HG03520 (cell line): Measurements from ENCODE around the gene C16orf95.
"Not testable (repeated sequence)": the region's sequence is repeated elsewhere in the genome, so short reads cannot be mapped to it uniquely, and the experiment has no call there.

Experiments
- ATAC-seq: cut with Tn5 transposase; IDR thresholded peaks from one replicate; pipeline ENCODE4 v1.9.1; 2021; ENCODE audit warnings: mild to moderate bottlenecking, moderate library complexity; ENCODE audit not compliant: unreplicated experiment

C16orf95 gene

DNA sequence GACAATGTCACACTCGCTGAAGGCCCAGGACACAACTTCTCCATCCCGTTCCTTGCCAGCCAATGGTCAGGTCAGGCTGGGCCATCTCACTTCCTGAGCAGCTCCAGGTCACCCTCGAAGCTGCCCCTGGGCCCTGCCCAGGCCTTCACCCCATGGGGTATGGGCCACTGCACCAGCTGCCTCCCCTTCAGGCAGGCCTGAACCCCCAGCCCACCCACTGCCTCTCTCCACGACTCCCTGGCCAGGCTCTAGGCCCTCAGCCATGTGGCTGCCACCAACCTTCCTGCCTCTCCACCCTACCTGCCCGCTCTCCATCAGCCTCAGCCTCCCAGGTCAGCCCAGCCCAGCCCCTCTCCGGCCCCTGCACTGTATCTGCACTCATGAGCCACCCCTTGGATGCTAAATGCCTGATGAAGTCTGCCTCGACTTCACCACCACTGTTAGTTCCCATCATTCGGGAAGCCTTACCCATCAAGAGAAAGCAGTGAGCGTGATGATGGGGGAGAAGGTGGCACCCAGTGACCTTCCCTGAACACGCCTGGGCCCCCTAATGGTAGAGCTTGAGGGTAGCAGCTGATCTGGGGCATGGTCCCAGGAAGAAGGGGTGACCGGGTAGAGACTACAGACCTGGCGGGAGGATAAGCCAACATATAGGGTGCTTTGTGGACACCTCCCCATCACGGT, 30.9 kb upstream of the C16orf95 start:
- no peak for ATAC-seq

DNA sequence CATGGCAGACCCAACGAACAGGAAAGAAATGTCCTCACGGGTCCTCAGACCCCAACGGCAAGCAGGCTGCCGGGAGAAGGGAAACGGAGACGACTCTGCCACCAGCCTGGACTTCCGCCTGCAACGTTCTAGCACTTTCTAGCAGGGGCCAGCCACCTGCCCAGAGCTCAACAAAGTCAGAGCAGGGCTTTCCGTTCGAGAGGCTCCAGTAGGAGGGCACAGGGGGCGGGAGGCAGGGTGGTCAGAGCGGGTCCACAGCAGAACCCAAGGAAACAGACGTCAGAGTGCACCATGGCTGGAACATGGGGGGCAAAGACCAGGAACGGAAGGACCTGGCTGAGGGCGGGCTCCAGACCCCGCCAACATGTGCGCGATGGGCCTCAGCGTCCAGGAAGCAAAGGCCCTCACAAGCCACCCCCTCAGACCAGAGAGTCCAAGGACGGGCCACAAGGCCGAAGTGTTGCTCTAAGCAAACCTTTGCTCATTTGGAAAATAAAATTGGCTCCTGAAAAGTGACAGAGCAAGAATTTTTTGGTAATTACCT, 29.4 kb upstream of the C16orf95 start:
- no peak for ATAC-seq

DNA sequence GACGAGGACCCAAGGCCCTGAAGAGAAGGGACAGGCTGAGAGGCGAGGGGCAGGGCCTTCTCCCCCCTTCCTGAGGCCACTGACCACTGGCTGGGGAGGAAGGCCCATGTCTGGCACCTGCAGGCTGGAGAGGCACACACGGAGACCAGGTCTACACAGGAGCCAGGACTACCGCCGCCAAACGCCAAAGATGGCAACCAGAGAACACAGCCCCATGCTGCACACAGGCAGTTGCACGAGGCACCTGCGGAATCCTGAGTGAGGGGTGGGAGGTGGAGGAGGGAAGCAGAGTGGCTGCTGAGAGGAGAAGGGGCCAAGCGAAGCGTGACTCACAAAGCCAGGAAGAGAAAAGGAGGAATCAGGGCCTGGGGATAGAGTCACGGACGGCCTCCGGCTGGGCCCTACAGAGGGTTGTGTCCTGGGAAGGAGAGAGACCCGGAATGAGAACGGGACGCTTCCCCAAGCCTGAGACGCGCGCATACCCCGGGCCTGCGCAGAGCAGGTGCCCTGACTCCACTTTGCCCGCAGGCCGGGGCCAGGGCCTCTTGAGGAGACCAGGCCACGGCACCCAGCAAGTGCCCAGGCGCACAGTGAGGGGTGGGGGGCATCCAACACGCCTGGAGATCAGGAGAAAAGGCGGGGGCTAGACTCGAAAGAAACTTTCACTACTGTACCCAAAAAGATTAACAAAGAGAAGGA, 28.7 kb upstream of the C16orf95 start:
- no peak for ATAC-seq

DNA sequence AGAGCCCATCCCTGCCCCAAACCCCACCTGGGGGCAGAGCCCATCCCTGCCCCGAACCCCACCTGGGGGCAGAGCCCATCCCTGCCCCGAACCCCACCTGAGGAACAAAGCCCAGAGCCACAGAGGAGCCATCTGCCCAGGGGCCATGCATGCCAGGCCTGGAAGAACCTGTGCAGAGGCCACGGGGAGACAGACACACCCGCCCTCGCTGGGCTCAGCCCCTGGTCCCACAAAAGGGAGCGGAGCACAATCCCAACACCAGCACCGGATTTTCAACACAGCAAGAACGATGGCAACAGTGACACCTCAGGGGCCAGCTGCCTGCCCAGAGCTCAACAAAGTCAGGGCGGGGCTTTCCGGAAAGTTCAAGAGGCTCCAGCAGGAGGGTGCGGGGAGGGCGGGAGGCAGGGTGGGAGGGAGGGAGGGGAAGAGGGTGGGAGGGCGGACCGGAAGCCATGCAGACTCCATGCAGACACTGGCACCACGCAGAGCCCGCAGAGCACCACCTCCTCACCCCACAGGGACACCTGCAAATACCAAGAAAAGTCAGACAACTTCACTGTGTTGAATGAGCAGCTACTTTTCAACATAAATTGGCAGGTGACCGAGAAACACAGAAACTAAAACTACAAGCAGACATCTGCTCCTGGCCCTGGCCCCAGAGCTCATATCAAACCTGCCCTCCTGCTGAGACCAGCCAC, 27.9 kb upstream of the C16orf95 start:
- ATAC-seq = no peak

DNA sequence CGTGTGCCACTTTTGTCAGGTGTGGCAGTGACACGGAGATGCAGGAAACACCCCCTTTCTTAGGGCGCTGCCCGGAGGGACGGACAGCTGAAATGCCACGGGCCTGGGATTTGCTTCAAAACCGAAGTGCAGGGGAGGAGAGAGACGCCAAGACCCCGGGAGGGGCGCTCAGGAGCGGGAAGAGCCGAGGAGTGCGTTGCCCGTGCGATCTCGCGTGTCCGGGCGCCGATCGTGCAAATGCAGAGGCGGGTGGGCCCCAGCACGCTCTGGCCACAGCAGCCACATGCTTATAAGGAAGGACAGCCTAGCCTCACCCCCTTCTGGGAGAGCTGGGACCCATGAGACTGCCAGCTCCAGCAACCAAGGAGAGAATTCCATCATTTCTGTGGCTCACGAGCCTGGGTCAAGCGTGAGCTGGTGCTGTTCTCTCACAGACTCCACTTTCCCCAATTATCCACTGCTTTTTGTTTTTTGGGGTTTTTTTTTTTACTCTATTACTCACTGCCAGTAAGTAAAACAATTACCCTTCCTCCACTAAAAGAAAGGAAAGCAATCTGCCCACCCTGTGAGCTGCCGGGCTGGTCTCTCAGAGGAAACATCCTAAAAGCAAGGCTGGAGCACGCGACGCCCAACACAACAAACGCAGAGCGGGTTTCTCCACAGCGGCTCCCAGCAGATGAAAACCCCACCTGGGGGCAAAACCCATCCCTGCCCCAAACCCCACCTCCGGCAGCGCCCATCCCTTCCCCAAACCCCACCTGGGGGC, 27.2 kb upstream of the C16orf95 start:
- no peak for ATAC-seq

DNA sequence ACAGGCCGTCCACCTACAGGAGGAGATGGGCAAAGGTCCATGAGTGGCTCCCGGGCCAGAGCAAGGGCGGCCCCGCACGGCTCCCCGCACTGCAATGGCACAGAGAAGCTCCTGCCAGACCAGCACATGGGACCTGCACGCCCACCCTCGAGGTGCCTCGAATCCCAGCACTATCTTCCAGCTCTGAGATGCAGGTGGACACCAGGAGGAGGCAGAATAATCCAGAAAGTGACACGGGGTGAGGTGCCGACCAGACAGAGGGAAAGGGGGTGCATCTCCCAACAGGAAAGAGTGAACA, 26.5 kb upstream of the C16orf95 start:
- no peak for ATAC-seq

DNA sequence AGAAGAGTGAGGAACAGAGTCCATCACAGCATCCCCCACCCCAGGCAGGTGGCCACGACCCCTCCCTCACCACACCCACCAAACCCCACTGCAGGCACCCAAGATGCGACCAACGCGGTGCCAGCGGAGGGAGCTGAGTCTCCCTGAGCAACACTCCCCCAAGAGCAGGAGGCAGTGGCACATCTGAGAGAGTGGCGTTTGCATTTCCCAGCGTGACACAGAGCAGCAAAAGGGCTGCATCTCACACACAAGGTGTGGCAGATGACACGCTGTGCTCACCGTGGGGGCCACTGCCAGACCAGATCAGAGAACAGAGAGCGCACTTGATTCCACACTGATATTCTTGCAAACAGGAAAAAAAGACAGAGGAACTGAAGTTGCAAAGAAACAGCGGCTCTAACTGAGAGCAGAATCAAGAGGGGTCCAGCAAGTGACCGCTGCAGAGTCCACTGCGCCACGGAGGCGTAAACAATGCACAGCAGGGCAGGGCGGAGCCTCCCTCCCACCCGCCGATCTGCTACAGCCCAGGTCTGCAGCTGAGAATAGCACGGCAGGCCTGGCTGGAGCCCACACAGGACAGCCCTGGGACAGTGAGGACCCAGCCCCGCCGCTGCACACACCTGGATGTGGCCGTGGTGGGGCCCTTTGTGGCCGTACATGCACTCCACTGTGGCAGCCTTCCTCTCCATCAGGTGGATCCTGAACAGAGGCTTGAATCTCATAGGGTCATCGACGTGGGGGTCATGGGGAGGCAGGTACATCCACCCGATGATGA, 26.0 kb upstream of the C16orf95 start:
- no peak for ATAC-seq

DNA sequence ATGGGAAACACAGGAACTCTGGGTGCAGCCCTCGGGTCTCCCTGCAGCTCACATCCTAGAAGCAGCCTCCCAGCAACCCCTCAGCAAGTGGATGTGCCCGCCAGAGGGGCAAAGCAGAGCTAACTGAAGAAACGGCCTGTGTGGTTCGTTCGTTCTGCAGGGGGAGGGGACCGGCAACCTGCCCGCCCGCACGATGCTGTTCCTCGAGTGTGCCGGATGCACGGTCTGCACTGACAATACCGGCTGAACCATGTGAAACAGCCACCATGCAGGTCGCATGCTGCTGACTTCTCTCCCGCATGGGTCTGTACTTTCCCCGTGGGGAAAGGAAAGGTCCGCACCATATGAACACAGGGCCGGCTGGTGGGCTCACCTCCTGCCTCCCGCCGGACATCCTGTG, 25.3 kb upstream of the C16orf95 start:
- ATAC-seq = no peak

DNA sequence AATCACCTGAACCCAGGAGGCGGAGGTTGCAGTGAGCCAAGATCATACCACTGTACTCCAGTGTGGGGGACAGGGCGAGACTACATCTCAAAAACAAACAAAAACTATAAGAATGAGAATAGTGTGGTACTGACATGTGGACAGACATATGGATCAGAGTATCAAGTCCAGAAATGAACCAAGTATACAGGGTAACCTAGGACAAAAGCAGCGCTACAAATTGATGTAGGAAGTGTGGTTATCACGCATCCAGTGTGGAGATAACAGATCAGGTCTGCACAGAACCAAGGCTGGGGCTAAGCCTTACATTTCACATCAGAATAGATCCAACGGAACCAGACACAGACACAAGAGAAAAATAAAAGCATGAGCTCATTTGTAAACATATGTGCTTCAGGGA, 23.0 kb upstream of the C16orf95 start:
- no peak for ATAC-seq

DNA sequence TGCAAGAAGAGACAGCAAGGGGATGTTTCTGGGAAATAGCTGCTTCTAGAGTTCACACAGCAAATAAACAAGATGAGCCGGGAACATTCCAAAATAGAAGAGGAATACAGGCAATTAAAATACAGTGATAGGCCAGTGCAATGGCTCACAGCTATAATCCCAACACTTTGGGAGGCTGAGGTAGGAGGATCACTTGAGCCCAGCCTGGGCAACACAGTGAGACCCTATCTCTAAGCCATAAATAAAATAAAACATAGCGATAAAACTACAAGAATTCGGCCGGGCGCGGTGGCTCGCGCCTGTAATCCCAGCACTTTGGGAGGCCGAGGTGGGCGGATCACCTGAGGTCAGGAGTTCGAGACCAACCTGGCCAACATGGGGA, 22.5 kb upstream of the C16orf95 start:
- ATAC-seq = not testable (repeated sequence)

DNA sequence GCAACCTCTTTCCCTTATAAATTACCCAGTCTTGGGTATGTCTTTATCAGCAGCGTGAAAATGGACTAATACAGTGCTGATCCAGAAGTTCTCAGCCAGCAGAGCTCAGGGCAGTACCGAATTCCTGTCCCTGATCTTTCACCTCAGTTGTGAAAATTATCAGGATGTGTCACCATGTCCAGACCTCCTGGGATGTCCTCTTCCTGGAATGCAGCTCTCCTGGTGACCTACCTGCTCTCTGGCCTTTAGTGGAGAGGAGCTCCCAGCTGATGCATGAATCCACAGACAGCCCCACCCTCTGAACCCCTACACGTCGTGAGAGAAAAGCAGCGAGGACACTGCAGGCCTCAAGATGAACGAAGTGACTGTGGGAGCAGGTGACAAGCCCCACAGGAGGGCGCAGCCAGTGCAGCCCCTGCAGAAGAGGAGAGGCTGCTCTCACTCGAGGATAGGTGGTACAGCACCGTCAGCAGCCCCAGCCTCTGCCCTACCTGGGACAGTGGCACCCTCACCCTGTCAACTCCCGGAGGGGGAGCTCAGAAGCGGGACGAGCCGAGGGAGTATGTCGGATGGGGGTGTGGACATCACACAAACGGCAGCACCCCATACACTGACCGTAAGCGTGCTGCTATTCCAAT, 22.0 kb upstream of the C16orf95 start:
- no peak for ATAC-seq

DNA sequence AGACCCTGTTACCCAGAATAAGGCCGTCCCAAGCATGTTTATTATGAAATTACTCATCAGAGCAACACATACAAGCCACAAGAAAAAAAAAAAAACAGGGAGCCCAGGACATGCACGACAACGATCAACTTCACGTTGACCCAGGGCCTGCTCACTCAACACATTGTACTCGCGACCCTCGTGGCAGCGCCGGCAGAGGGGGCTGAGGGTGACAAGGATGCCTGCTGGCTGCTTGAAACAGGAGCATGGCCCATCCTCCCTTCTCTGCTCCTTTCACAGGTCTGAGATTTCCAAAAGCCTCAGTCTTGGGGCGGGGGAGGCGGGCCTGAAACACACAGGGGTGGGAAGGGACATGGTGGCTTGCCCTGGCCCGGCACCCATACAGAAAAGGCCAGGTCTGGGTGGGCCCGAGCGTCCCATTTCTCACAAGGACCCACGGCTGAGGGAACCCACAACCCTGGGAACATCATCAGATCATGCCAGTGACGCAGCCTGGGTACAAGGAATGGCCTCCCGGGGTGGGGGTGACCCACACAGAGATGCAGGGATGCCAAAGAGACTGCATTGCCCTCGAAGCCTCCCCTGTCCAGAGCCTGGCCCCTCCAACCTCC, 21.1 kb upstream of the C16orf95 start:
- no peak for ATAC-seq

DNA sequence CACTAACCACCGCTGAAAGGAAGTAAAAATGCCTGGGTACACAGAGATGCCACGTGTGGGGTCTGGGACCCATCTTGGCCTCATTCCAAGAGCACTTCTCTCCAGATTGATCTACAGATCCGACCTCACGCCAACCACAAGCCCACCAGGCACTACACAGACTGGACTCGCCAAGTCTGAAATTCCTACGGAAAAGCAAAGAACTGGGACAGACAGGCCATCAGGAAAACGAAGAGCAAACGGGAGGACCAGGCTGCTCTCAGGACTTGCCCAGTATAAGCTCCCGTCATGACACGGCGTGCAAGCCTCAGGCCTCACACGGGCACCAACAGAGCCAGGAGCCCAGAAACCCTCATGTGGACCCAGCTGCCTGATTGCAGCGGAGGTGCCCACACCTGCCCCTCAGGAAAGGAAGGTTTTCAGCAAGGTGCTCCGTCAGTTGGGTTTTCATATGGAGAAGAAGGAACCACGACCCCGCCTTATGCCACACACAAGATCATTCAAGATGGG, 20.1 kb upstream of the C16orf95 start:
- ATAC-seq = no peak

DNA sequence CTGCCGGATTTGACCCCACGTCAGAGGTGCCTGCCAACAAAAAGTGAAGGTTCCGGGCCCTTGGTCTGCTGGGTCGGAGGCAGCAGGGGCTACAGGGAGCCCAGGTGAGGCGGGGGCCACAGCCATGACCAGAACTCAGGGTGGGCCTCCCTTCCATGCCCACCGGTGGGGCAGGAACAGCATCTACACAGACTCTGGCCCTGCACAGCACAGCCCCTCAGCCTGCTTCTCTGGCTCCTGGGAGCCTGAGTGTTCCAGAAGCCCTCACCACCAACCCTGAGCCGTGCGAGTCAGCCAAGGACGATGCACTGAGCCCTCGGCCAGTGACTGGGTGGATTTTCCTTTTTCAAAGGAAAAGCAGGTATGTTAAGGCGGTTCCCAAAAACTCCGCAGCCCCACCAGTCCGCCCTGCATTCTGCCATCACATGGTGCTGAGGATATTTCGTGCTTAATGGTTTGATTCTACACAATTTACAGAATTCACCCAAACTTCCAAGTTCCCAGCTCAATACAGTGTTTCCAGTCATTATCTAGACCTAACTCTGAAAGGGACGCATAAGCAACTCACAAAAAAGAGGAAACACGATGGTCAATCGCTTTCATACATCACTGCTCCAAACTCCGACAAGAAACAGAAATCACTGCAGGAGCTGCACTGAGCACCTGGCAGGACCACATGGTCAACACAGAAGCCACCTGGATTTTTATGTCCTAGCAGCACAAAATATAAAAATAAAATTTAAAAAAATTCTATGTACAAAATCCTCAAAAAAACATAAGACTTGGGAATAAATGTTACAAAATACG, 19.4 kb upstream of the C16orf95 start:
- no peak for ATAC-seq

DNA sequence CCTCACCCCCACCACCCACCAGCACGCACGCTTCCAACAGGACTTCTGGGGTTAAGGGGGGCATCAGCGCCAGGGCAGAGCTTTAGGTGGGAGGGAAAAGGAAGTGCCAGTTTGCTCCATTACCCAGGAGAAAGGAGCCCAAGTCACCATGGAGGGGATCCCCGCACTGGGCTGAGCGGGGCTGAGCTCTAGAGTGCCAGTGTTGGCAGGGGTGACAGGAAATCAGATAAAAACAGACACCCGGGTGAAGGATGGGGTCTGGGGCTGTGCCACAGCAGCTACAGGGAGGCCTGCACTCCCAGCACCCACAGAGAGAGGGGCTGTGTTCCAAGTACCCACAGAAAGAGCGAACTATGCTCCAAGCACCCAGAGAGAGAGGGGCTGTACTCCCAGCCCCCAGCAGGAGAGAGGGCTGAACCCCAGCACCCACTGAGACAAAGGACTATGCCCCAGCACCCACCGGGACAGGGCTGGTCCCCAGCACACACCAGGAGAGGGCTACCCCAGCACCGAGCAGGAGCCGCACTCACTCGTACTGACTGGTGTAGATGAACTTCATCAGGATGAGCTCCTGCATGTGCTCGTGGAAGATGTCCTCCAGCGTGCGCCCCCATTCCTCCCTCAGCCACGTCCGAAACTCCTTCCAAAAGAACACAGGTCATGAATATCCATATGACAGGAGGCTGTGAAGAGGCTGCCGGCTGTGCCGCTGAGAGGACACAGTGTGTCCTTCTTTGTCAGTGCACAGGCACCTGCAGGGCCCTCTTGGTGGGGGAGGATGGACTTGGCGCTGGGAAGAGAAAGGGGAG, 18.6 kb upstream of the C16orf95 start:
- no peak for ATAC-seq

DNA sequence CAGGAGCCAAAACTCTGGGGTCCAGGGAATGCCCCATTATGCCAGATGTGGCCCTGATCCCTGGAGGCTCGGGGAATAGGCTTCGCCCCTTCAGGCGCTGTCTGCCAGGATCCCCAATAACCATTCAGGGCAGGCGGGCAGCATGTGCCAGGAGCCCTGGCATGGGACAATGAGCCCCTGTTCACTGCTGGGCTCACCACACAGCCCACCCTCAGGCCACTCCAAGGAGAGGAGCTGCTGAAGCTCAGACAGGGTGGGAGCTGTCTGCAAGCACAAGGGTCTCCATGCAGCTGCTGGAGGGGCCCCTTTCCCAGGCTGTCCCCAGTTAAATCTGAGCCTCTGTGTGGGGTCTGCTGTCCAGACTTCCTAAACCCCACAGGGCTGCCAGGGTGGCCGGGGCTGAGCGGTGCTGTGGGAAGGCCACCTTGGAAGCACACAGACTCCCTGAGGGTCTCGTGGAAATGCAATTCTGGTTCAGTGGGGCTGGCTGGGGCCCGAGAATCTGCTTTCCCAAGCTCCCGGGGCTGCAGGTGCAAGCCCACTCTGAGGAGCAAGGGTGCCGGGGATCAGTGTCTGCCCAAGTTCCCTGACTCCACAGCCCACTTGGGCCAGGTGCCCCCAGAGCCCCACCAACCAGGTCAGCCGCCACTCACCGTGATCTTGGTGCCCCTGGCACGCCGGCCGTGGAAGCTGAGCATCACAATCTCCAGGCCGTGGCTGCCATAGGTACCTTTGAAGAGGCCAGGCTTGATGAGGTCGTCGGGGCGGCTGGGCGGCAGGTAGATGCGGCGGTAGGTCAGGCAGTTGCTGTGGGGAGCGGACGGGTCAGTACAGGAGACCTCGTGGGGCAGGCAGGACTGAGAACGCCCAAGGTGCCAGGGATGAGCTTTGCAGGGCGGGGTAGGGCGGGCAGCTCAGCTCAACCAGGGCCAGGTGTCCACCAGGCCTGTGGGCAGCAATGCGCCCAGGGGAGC, 17.7 kb upstream of the C16orf95 start:
- no peak for ATAC-seq
